Urothelium cell line (cell line): ENCODE measurements around the gene SKI.

Source experiments
- DNase-seq: peaks from one replicate; pipeline ENCODE4 v3.0.0; 2011; ENCODE audit warnings: low spot score, mixed read lengths
- FAIRE-seq: peaks from 2 replicates; lab custom pipeline; 2011; peaks lifted over from hg19 to GRCh38; lab: Jason Lieb, UNC

The SKI gene

GRCh38 chr1:2347409-2347785, 119.3 kb downstream of the SKI start:
- FAIRE-seq = no peak
- DNase-seq = no peak

- FAIRE-seq = no peak
Measured at GRCh38 chr1:2347896-2348295, 119.8 kb downstream of the SKI start.

GRCh38 chr1:2348346-2349325, 120.5 kb downstream of the SKI start:
- FAIRE-seq (no peak), DNase-seq (no peak)

More at GRCh38 chr1:2347896-2348295, 119.8 kb downstream of the SKI start:
- DNase-seq = no peak

DNA sequence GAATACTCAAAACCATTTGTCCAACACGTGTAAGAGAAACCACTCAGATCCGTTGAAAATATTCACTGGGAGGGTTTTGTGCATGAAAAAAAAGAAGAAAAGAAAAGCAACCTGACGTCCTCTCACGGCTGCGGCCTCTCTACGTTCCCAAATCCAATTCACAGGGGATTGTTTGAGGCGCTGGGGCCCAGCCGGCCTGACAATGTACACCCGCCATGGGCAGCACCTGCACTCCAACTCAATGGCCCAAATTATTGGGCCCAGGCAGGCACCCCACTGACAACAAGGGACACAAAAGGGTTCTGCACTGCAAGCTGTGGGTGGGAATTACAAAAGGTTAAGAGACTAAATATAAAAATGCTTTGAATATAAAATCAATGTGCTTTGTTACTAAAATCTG, 121.7 kb downstream of the SKI start:
- DNase-seq (no peak), FAIRE-seq (no peak)

DNA sequence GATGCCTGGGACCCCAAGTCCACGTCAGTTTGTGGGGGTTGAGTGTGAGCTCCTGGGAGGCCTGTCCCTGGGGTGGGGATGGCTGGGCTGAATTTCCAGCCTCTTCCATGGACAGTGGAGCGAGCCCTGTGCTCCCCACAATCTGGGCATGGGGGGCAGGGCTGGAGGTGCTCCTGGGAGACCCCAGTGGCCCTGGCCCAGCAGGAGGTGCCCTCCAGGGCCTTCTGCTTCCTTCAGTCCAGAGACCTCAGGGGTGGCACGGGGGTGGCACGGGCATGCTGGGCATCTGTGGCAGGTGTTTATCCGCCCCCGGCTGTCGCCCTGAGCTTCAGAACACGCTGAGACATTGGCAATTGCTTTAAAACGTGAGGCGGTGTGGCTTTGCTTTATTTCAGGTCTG, 122.4 kb downstream of the SKI start:
- FAIRE-seq = no peak

DNA sequence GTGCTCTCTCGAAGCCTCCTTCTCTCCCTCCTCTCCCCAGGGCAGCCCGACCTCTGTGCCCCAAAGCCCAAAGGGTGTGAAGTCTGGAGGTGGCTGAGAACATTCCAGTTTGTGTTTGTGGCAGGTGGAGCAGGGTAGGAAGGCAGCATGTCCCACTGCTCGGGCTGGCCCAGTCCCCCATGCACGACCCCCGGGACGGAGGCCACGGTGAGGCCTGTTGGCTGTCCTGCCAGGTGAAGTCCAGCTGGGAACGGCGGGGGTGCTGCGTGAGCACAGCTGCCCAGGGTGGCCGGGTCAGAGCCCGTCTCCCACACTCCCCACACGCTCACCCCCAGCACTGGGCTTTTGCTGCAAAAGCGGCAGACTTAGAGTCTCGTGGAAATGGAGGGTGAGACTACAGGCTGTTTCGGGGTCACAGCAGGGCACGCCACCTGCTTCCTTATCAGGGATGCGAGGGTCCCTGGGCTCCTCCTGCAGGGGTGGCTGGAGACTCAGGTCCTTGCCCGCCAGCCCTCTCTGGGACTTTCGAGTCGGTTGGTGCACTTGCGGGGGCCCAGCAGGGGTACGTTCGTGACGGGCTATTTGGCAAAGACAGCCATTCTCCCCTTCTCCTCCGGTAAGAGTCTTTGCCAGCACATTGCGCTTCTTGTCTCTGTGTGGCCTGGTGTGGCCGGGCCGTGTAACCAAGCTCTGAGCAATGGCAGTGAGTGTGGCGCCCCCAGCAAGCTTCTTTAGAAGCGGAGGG, 123.0 kb downstream of the SKI start:
- FAIRE-seq = no peak

More for the DNA sequence above, 122.4 kb downstream of the SKI start:
- DNase-seq = no peak

DNA sequence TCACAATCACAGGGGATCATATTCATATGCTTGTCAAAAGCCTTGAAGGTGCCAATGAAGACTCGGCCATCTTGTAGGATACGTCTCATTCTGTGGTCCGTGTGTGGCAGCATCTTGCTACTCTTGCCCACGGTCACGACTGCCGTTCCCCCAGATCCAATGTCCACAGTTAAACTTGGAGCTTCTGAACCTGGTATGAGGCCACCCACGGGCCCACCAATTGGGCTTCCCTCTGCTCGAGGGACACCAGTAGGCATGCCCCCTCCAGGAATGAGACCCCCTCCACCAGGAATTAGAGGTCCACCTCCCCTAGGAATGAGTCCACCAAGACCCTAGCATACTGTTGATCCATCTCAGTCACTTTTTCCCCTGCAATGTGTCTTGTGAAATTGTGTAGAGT, 123.6 kb downstream of the SKI start:
- DNase-seq (no peak), FAIRE-seq (no peak)

More for the DNA sequence above, 123.0 kb downstream of the SKI start:
- DNase-seq = no peak

GRCh38 chr1:2352341-2352896, 124.3 kb downstream of the SKI start:
- FAIRE-seq = no peak
- no peak for DNase-seq

GRCh38 chr1:2352897-2353550, 124.9 kb downstream of the SKI start:
- no peak for FAIRE-seq

GRCh38 chr1:2353551-2354438, 125.7 kb downstream of the SKI start:
- no peak for DNase-seq
- no peak for FAIRE-seq

More at GRCh38 chr1:2352897-2353550, 124.9 kb downstream of the SKI start:
- no peak for DNase-seq

DNA sequence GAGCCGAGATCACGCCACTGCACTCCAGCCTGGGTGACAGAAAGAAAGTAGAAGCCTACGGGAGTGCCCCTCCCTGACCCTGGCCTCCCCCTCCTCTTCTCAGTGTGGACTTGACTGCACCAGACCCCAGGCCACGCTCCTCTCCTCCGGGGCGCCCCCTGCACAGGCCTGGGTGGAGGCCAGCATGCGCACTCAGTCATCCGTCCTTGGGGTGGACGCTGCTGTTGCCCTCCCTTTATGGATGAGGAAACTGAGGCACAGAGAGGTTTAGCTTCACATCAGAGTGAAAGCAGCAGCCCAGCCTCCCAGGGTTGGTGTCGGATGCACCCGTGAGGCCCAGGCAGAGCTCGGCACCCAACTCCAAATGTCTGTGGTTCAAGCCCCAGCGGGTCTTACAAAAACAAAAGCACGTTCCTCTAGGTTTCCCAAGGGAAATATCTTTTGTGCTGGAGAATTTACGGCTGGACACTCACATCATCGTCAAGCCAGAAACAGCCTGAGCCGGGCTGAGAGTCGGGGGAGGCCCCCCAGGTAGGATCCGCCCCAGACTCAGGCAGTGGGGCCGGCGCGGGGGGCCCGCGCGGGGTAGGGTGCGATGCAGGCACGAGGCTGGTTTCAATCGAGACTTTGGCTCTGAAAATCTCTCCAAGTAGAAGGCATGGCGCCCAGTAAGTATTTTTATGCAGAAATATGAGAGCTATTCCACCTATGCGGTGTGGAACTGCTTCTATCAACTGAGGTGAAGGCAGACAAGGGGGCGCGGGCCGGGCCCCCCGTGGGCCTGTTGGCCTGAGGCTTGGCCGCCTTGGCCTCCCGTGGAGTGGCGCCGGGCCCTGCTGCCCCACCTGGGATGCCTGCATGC, 126.6 kb downstream of the SKI start:
- no peak for FAIRE-seq
- DNase-seq = no peak

GRCh38 chr1:2355373-2356261, 127.5 kb downstream of the SKI start:
- FAIRE-seq = no peak
- DNase-seq = no peak

DNA sequence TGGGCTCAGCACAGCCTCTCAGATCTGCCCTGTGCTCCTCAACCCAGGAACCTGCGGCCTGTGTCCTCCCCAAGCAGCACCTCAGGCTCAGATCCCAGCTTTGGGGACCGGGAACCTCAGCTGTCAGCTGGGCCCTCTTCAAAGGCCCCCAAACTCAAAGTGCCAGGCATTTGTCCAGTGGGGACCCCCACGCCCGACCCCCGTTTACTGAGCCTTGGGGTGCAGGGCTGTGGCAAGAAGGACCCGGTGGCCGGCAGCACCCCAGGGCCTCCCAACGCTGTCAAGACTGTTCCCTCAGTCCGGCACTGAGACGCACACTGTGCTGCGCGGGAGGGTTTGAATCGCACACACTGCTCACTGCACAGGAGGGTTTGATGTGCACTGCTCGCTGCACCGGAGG, 128.3 kb downstream of the SKI start:
- FAIRE-seq (no peak), DNase-seq (no peak)

DNA sequence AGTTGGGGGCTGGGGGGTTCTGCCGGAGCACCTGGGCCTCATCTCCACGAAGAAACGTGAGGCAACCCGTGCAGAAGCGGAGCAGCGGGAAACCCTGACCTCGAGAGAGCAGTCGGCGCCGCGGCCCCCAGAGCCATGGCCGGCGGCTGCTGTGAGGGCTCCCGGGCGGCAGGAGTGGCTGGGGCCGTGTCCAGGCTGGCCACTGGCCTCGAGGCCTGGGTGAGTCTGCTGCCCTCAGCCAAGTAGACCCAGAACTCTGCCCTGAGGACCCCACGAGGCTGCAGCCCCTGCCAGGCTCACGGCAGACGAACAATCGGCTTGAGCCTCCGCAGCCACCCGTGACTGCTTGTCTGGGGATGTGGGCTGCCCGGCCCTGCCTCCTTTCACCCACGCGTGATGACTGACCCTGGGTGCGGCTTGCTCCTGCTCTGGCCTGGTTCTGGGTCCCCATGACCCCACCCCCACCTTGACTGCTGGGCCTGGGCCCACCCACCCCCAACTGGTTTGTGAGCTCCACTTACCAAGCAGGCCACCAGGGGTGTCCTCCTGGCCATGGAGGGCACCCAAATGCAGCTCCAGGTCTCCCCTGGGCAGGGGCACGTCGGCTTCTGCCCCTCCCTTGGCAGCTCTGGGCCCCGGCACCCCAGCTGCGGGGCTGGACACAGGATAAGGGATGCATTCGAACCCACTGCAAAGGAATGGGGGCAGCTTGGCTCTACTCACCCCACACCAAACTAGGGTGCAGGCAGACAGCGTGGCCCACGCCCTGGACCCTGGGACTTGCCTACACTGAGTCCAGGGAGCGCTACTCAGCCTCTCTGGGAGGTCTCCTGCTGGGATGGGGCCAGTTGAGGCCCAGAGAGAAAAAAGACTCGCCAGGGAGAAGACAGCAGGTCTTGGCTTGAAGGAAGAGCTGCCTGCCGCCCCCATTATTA, 129.1 kb downstream of the SKI start:
- no peak for FAIRE-seq
- no peak for DNase-seq

DNA sequence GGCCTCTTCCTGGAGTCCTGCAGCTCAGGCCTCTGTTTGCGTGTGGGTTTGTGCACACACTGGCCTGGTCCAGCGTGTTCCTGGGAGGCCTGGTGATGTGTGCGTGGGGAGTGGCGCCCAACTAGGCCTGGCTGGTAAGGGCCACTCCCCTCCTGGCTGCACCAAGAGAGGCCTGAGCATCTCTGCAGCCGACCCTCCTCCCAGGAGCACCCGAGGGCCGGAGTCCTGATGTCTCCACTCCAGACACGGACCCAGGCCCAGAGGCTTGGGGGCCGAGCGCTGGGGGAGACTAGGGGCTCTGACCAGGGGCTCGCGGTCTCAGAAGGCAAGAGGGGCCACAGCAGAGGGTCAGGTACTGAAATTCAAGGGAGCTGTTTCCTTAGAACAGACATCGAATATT, 130.0 kb downstream of the SKI start:
- DNase-seq = no peak
- FAIRE-seq = no peak

- no peak for FAIRE-seq
- no peak for DNase-seq
Measured at GRCh38 chr1:2358651-2359640, 130.8 kb downstream of the SKI start.
